WTC11 (cell line): ENCODE measurements around the gene CFAP74. TPM values are rescaled to one million over a fixed set of nuclear protein-coding genes. Genes with fewer than 3 reads are reported as not detected.

ENCODE experiments used
- ATAC-seq: fragments of 200-7000 bp; cut with Tn5 transposase; 2 replicates; pipeline ENCODE4 v1.10.0; 2021; ENCODE audit warnings: mild to moderate bottlenecking, moderate library complexity
- CTCF ChIA-PET: fragments of 300-600 bp; sonication (Branson Sonifier 250); formaldehyde crosslinking; loops from one replicate; lab custom pipeline; 2021; ENCODE audit warnings: antibody characterized with exemption; lab: Charles Lee
- POLR2A ChIA-PET: fragments of 350-600 bp; sonication (Branson Sonifier 250); formaldehyde crosslinking; loops from one replicate; lab custom pipeline; 2021; ENCODE audit warnings: antibody characterized with exemption; lab: Charles Lee
- DNase-seq: peaks from one replicate; pipeline ENCODE4 v3.0.0; 2021; ENCODE audit warnings: low spot score
- H3K27ac Mint-ChIP-seq: 2 replicates; pipeline ENCODE4 v1.8.0; 2021; ENCODE audit warnings: mixed read lengths
- H3K27me3 Mint-ChIP-seq: 2 replicates; pipeline ENCODE4 v1.8.0; 2021; ENCODE audit warnings: low read depth, mild to moderate bottlenecking, moderate library complexity, mixed read lengths
- H3K36me3 Mint-ChIP-seq: 2 replicates; pipeline ENCODE4 v1.8.0; 2021; ENCODE audit warnings: mixed read lengths
- H3K4me1 Mint-ChIP-seq: 2 replicates; pipeline ENCODE4 v1.8.0; 2022; ENCODE audit warnings: mixed read lengths
- H3K4me3 Mint-ChIP-seq: 2 replicates; pipeline ENCODE4 v1.8.0; 2021; ENCODE audit warnings: mild to moderate bottlenecking, moderate library complexity, mixed read lengths
- H3K9me3 Mint-ChIP-seq: 2 replicates; pipeline ENCODE4 v1.8.0; 2021; ENCODE audit warnings: mixed read lengths
- ATF6 ChIP-seq: sonication (generic); formaldehyde crosslinking; IDR thresholded peaks from 2 replicates; pipeline ENCODE4 v1.8.1; 2023; ENCODE audit warnings: mild to moderate bottlenecking, missing genetic modification reagents
- CDX4 ChIP-seq: fragments of 250-450 bp; sonication (Bioruptor Pico); IDR thresholded peaks from 2 replicates; pipeline ENCODE4 v1.9.0; 2021; ENCODE audit warnings: moderate library complexity, mild to moderate bottlenecking, inconsistent platforms, borderline replicate concordance
- ELF4 ChIP-seq: sonication (generic); formaldehyde crosslinking; IDR thresholded peaks from 2 replicates; pipeline ENCODE4 v1.8.1; 2022; ENCODE audit warnings: low read depth, mild to moderate bottlenecking, moderate library complexity, missing genetic modification reagents
- KAT7 ChIP-seq: sonication (generic); formaldehyde crosslinking; IDR thresholded peaks from 2 replicates; pipeline ENCODE4 v1.8.1; 2023; ENCODE audit warnings: missing genetic modification reagents, mild to moderate bottlenecking, borderline replicate concordance
- SP1 ChIP-seq: sonication (generic); formaldehyde crosslinking; conservative IDR thresholded peaks from 2 replicates; pipeline ENCODE4 v1.8.1; 2022; ENCODE audit warnings: missing genetic modification reagents
- TCF7 ChIP-seq: sonication (generic); formaldehyde crosslinking; IDR thresholded peaks from 2 replicates; pipeline ENCODE4 v1.8.0; 2022; ENCODE audit warnings: mild to moderate bottlenecking, low read depth, missing genetic modification reagents, moderate library complexity
- TEAD1 ChIP-seq: sonication (generic); formaldehyde crosslinking; IDR thresholded peaks from 2 replicates; pipeline ENCODE4 v1.8.0; 2022; ENCODE audit warnings: mild to moderate bottlenecking, missing genetic modification reagents
- ZMAT4 ChIP-seq: fragments of 250-450 bp; sonication (Bioruptor Pico); IDR thresholded peaks from 2 replicates; pipeline ENCODE4 v1.9.0; 2021; ENCODE audit warnings: mild to moderate bottlenecking
- ZNF263 ChIP-seq: sonication (generic); formaldehyde crosslinking; IDR thresholded peaks from 2 replicates; pipeline ENCODE4 v1.8.1; 2022; ENCODE audit warnings: low read depth, mild to moderate bottlenecking, moderate library complexity, missing genetic modification reagents
- ZNF396 ChIP-seq: fragments of 250-450 bp; sonication (Bioruptor Pico); IDR thresholded peaks from 2 replicates; pipeline ENCODE4 v1.8.0; 2021; ENCODE audit warnings: mild to moderate bottlenecking, moderate library complexity, borderline replicate concordance
- ZNF512 ChIP-seq: sonication (generic); formaldehyde crosslinking; IDR thresholded peaks from 2 replicates; pipeline ENCODE4 v1.8.1; 2022; ENCODE audit warnings: missing genetic modification reagents, borderline replicate concordance
- total RNA-seq: library from RNA; stranded (reverse); gene quantifications from 3 replicates; pipeline ENCODE4 v1.2.3, GENCODE V29; 2021
- TF ChIP-seq, protein P1 (sequence below): sonication (generic); formaldehyde crosslinking; IDR thresholded peaks from 2 replicates; pipeline ENCODE4 v1.8.1; 2023; ENCODE audit warnings: mild to moderate bottlenecking, missing genetic modification reagents
- TF ChIP-seq, protein P2 (sequence below): sonication (generic); formaldehyde crosslinking; IDR thresholded peaks from 2 replicates; pipeline ENCODE4 v1.8.1; 2023; ENCODE audit warnings: mild to moderate bottlenecking, missing genetic modification reagents, moderate library complexity

The CFAP74 gene
- total RNA-seq, 1 experiment from 2014 or later = 0.35 TPM

DNA sequence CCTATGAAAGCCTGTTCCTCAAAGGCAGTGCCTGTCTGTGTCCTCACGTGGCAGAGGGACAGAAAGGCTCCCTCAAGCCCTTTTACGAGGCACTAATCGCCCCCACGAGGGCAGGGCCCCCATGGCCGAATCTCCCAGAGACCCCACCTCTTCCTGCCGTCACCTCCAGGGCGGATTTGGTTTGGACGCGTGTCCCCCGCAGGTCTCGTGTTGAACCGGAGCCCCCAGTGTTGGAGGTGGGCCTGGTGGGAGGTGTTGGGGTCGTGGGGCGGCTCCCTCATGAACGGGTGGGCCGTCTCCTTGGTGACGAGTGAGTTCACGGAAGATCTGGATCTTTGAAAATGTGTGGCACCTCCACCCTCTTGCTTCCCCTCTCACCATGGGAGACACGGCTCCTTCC, 27.6 kb downstream of the CFAP74 start:
- H3K4me1 Mint-ChIP-seq = no peaks in the 10 kb centered on the region
- H3K36me3 Mint-ChIP-seq = peaks cover 6% of the 10 kb centered on the region; the same call in 1 of the 2 replicates
- TF ChIP-seq ZNF263 (no peak), TEAD1 (CRISPR knock-in tag) (no peak), ATF6 (CRISPR knock-in tag) (no peak), ZMAT4 (CRISPR knock-in tag) (no peak)
- TF ChIP-seq, protein P1, sequence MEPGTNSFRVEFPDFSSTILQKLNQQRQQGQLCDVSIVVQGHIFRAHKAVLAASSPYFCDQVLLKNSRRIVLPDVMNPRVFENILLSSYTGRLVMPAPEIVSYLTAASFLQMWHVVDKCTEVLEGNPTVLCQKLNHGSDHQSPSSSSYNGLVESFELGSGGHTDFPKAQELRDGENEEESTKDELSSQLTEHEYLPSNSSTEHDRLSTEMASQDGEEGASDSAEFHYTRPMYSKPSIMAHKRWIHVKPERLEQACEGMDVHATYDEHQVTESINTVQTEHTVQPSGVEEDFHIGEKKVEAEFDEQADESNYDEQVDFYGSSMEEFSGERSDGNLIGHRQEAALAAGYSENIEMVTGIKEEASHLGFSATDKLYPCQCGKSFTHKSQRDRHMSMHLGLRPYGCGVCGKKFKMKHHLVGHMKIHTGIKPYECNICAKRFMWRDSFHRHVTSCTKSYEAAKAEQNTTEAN (CRISPR knock-in tag) = no peak
- TF ChIP-seq, all 79 proteins: peak for 0
- peaks cover 19% of the 10 kb centered on the region for H3K9me3 Mint-ChIP-seq
- POLR2A ChIA-PET = no interaction called here
- H3K4me3 Mint-ChIP-seq = no peak overlapping the region
- CTCF ChIA-PET = no interaction called here
- no peak for DNase-seq
- no peaks in the 10 kb centered on the region for H3K27me3 Mint-ChIP-seq
- H3K27ac Mint-ChIP-seq = no peak overlapping the region
- ATAC-seq = no peak

- ChIA-PET CTCF (no interaction called here), POLR2A (no interaction called here)
- H3K27ac Mint-ChIP-seq = peak overlapping the region; percentile 49; the same call in 1 of the 2 replicates
- TF ChIP-seq SP1 (CRISPR knock-in tag) = no peak
- TF ChIP-seq CDX4 (CRISPR knock-in tag) = no peak
- no peak for TF ChIP-seq ZNF512 (CRISPR knock-in tag)
- TF ChIP-seq KAT7 (CRISPR knock-in tag) = no peak
- peaks cover 24% of the 10 kb centered on the region for H3K9me3 Mint-ChIP-seq
- no peak overlapping the region for H3K4me3 Mint-ChIP-seq
- no peaks in the 10 kb centered on the region for H3K27me3 Mint-ChIP-seq
- peaks cover 6% of the 10 kb centered on the region; the same call in 1 of the 2 replicates for H3K36me3 Mint-ChIP-seq
- H3K4me1 Mint-ChIP-seq = no peaks in the 10 kb centered on the region
- ATAC-seq = no peak
- no peak for DNase-seq
Observed at GRCh38 chr1:1975535-1975934, 28.1 kb downstream of the CFAP74 start.

DNA sequence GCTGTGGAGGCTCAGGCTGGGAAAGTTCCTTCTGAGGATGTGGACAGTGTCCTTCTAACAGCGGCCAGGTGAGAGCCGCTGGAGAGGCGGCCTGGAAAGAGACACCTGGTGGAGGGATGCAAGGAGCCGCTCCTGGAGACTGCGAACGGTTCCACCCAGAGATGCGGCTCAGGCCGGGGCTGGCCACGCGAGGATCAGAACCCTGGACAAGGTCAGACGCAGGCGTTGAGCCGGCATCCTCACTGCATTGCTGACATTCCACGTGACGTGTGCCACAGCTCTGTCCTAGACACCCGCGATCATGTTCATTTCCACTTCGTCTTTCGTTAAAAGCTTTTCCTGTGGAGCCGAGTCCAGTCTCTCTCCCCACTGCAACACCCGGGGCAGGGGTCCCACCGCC, 28.8 kb downstream of the CFAP74 start:
- Mint-ChIP-seq H3K27ac (peak overlapping the region; percentile 49; the same call in 1 of the 2 replicates), H3K4me1 (no peaks in the 10 kb centered on the region), H3K9me3 (peaks cover 24% of the 10 kb centered on the region), H3K4me3 (no peak overlapping the region), H3K27me3 (no peaks in the 10 kb centered on the region), H3K36me3 (peaks cover 6% of the 10 kb centered on the region; the same call in 1 of the 2 replicates)
- TF ChIP-seq TCF7 (CRISPR knock-in tag) = no peak
- TF ChIP-seq ATF6 (CRISPR knock-in tag) = no peak
- no peak for TF ChIP-seq ZNF396 (CRISPR knock-in tag)
- TF ChIP-seq ELF4 (CRISPR knock-in tag) = no peak
- TF ChIP-seq, protein P2, sequence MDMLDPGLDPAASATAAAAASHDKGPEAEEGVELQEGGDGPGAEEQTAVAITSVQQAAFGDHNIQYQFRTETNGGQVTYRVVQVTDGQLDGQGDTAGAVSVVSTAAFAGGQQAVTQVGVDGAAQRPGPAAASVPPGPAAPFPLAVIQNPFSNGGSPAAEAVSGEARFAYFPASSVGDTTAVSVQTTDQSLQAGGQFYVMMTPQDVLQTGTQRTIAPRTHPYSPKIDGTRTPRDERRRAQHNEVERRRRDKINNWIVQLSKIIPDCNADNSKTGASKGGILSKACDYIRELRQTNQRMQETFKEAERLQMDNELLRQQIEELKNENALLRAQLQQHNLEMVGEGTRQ (CRISPR knock-in tag) = no peak
- CTCF ChIA-PET = interaction anchor here (2.5 kb wide), 1 partner anchor 72 kb away, joined by 9 read pairs; no protein-coding TSS in a partner anchor
- ATAC-seq = peak; percentile 32; the same call in 1 of the 2 replicates
- no peak for DNase-seq
- POLR2A ChIA-PET = no interaction called here
